CD14-positive monocyte (primary cell): Measurements from ENCODE around the gene CRYBA4. TPM values are rescaled to one million over a fixed set of nuclear protein-coding genes. Genes with fewer than 3 reads are reported as not detected.
A peak's percentile ranks its signal among the peaks of the same experiment; 100 is the strongest.

ENCODE experiments used
- DNase-seq, 3 donors: peaks; one replicate each; pipeline ENCODE4 v3.0.0-alpha.2; 2011 to 2022
- H2AFZ ChIP-seq: 2 replicates; pipeline ENCODE4 v1.6.0; 2012; ENCODE audit warnings: mild to moderate bottlenecking, low read depth, low read length, inconsistent platforms; ENCODE audit not compliant: insufficient read depth, poor library complexity, severe bottlenecking
- H3K27ac ChIP-seq, 2 donors: 1 replicate in 1 of 2; 2 replicates in 1 of 2; pipeline ENCODE4 v1.5.1; 2012 to 2013; ENCODE audit warnings: low read length in 2 of 2, control low read depth in 1 of 2, inconsistent platforms in 1 of 2, low read depth in 1 of 2, mild to moderate bottlenecking in 1 of 2
- H3K27me3 ChIP-seq, 2 donors: one replicate each; pipeline versions ENCODE4 v1.6.0 to v1.6.1; 2011 to 2013; ENCODE audit warnings: low read length in 2 of 2; ENCODE audit not compliant: control insufficient read depth in 2 of 2, insufficient read depth in 2 of 2
- H3K36me3 ChIP-seq, 2 donors: replicated peaks in 1 of 2; 1 replicate in 1 of 2; 2 replicates in 1 of 2; pipeline versions ENCODE4 v1.5.1 to v1.6.1; 2012 to 2013; ENCODE audit warnings: low read length in 2 of 2, control low read depth in 1 of 2, inconsistent platforms in 1 of 2, mild to moderate bottlenecking in 1 of 2; ENCODE audit not compliant: insufficient read depth in 2 of 2, control insufficient read depth in 1 of 2
- H3K4me1 ChIP-seq, 2 donors: 1 replicate in 1 of 2; 2 replicates in 1 of 2; pipeline versions ENCODE4 v1.5.1 to v1.6.1; 2012 to 2013; ENCODE audit warnings: low read length in 2 of 2, control low read depth in 1 of 2, inconsistent platforms in 1 of 2, mild to moderate bottlenecking in 1 of 2, moderate library complexity in 1 of 2; ENCODE audit not compliant: insufficient read depth in 2 of 2, control insufficient read depth in 1 of 2
- H3K4me2 ChIP-seq: replicated peaks from 2 replicates; pipeline ENCODE3; 2012; ENCODE audit warnings: low read length, moderate library complexity, mild to moderate bottlenecking; ENCODE audit not compliant: poor library complexity, severe bottlenecking; ENCODE audit errors: extremely low read depth
- H3K4me3 ChIP-seq, 3 experiments: fragments of 200-600 bp in 1 of 3; sonication (generic) in 1 of 3; replicated peaks in 1 of 3; 1 replicate in 2 of 3; 2 replicates in 1 of 3; pipeline ENCODE4 v1.5.1; 2011 to 2013; ENCODE audit warnings: low read length in 3 of 3, mild to moderate bottlenecking in 3 of 3, control low read depth in 2 of 3, low read depth in 2 of 3, inconsistent platforms in 1 of 3, moderate library complexity in 1 of 3
- H3K79me2 ChIP-seq: 2 replicates; pipeline ENCODE4 v1.6.0; 2012; ENCODE audit warnings: mild to moderate bottlenecking, control low read depth, inconsistent platforms, low read length, moderate library complexity; ENCODE audit not compliant: insufficient read depth
- H3K9ac ChIP-seq: 2 replicates; pipeline ENCODE4 v1.6.0; 2017; ENCODE audit warnings: low read length, mild to moderate bottlenecking; ENCODE audit not compliant: insufficient read depth, poor library complexity, severe bottlenecking
- H3K9me3 ChIP-seq, 2 donors: replicated peaks in 1 of 2; 1 replicate in 1 of 2; 2 replicates in 1 of 2; pipeline versions ENCODE4 v1.5.1 to v1.6.1; 2012 to 2013; ENCODE audit warnings: low read length in 2 of 2, control low read depth in 1 of 2; ENCODE audit not compliant: control insufficient read depth in 1 of 2, insufficient read depth in 1 of 2
- H4K20me1 ChIP-seq: 2 replicates; pipeline ENCODE4 v1.6.0; 2012; ENCODE audit warnings: mild to moderate bottlenecking, low read length, control low read depth, moderate library complexity; ENCODE audit not compliant: insufficient read depth
- H3K27ac Mint-ChIP-seq, 7 donors: one replicate each; pipeline ENCODE4 v1.8.0; 2020; ENCODE audit warnings: mild to moderate bottlenecking in 7 of 7, mixed read lengths in 7 of 7, moderate library complexity in 6 of 7, inconsistent platforms in 2 of 7
- H3K27me3 Mint-ChIP-seq, 3 donors: one replicate each; pipeline ENCODE4 v1.8.0; 2021 to 2022; ENCODE audit warnings: low read depth in 3 of 3, mild to moderate bottlenecking in 3 of 3, mixed read lengths in 3 of 3, moderate library complexity in 3 of 3, inconsistent platforms in 1 of 3
- H3K36me3 Mint-ChIP-seq, 2 donors: one replicate each; pipeline ENCODE4 v1.8.0; 2020; ENCODE audit warnings: mixed read lengths in 2 of 2, inconsistent platforms in 1 of 2, mild to moderate bottlenecking in 1 of 2
- H3K4me1 Mint-ChIP-seq: one replicate; pipeline ENCODE4 v1.8.0; 2020; ENCODE audit warnings: mild to moderate bottlenecking, mixed read lengths
- H3K4me3 Mint-ChIP-seq, 2 donors: one replicate each; pipeline ENCODE4 v1.8.0; 2020; ENCODE audit warnings: mild to moderate bottlenecking in 2 of 2, mixed read lengths in 2 of 2, moderate library complexity in 1 of 2
- H3K9me3 Mint-ChIP-seq, 7 donors: one replicate each; pipeline ENCODE4 v1.8.0; 2020 to 2022; ENCODE audit warnings: mixed read lengths in 7 of 7, mild to moderate bottlenecking in 6 of 7, moderate library complexity in 6 of 7, inconsistent platforms in 2 of 7
- WGBS: methylation state at CpG from one replicate; pipeline ENCODE4 v1.1.5; 2013; ENCODE audit warnings: missing lambda C conversion rate; ENCODE audit not compliant: insufficient coverage; 5-methylcytosine and 5-hydroxymethylcytosine counted together
- intact Hi-C, 2 donors: fragments of 100-400 bp; cut with micrococcal nuclease; formaldehyde crosslinking; loops; one replicate each; pipeline versions ENCODE4 v1.15.0 to v1.15.1; 2023
- polyA plus RNA-seq, 3 donors: library from polyadenylated mRNA; depleted of rRNA in 1 of 3; unstranded in 2 of 3; stranded (reverse) in 1 of 3; fragments of 300-500 nt in 2 of 3; fragments of >200 nt in 1 of 3; fragmentation: Illumina TruSeq in 2 of 3; gene quantifications; 1 replicate in 2 of 3; 2 replicates in 1 of 3; pipeline ENCODE4 v1.2.3, GENCODE V29; 2012 to 2021
- TF ChIP-seq, protein P1 (sequence below): fragments of 200-600 bp; IDR thresholded peaks from one replicate; pipeline ENCODE4 v1.8.0; 2022; ENCODE audit warnings: antibody characterized with exemption, mild to moderate bottlenecking

CRYBA4 gene
- polyA plus RNA-seq, 3 donors = not detected

DNA sequence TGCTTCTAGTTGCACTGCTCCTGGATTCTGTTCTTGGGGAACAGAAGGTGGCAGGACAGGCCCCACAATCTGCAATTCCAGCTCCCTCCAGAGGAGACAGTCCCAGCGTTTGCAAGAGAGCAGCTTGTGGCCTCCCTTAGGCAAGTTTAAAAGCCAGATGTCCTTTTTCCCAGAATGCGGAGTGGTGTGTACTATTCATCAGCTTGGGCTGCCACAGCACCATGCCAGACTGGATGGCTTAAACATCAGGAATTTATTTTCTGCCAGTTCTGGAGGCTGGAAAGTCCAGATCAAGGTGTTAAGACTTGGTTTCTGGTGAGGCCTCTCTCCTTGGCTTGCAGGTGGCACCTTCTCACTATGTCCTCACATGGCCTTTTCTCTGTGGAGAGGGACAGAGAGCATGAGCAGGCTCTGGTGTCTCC lies 47.3 kb downstream of the CRYBA4 start:
- Mint-ChIP-seq H3K27me3 (peaks cover 0 to 6% (median 0%) of the 10 kb centered on the region in 3 donors), H3K36me3 (no peaks in the 10 kb centered on the region), H3K4me3 (no peak overlapping the region), H3K9me3 (no peaks in the 10 kb centered on the region), H3K27ac (peak overlapping the region in 1 of 7 donors; percentile 41), H3K4me1 (peaks cover 37% of the 10 kb centered on the region)
- Histone ChIP-seq H2AFZ (no peak overlapping the region), H3K9me3 (no peaks in the 10 kb centered on the region), H3K4me3 (no peak overlapping the region), H3K4me1 (peaks cover 28 to 34% of the 10 kb centered on the region in 2 donors), H3K36me3 (no peaks in the 10 kb centered on the region), H3K27ac (no peak overlapping the region), H3K79me2 (peaks cover 10% of the 10 kb centered on the region), H3K4me2 (no peak overlapping the region), H3K9ac (no peak overlapping the region), H3K27me3 (no peaks in the 10 kb centered on the region), H4K20me1 (no peaks in the 10 kb centered on the region)
- TF ChIP-seq, protein P1, sequence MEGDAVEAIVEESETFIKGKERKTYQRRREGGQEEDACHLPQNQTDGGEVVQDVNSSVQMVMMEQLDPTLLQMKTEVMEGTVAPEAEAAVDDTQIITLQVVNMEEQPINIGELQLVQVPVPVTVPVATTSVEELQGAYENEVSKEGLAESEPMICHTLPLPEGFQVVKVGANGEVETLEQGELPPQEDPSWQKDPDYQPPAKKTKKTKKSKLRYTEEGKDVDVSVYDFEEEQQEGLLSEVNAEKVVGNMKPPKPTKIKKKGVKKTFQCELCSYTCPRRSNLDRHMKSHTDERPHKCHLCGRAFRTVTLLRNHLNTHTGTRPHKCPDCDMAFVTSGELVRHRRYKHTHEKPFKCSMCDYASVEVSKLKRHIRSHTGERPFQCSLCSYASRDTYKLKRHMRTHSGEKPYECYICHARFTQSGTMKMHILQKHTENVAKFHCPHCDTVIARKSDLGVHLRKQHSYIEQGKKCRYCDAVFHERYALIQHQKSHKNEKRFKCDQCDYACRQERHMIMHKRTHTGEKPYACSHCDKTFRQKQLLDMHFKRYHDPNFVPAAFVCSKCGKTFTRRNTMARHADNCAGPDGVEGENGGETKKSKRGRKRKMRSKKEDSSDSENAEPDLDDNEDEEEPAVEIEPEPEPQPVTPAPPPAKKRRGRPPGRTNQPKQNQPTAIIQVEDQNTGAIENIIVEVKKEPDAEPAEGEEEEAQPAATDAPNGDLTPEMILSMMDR = peak; percentile 70
- 46% methylated on average over 2 of the region's 2 CpGs for WGBS
- DNase-seq = no peak
- intact Hi-C loops = no loop called here

DNA sequence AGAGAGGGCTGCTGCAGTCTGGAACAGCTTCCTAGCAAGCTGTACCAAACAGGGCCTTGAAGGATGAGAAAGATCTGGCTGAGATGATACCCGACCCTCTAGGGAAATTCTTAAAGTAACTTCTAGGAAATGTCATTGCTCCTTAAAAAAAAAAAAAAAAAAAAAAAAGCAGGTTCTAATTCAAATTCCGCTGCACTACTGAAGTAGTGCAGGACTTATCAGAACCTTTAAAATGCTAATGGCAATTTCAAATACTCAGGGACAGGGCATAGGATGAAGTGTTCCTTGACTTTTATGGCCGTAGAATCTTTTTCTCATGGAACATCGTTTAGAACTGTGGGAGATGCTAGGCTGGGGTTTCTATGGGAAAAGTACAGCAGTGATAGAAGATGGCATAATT lies 48.7 kb downstream of the CRYBA4 start:
- peak overlapping the region in 3 of 7 donors; percentile 2 to 43 (median 15) for H3K27ac Mint-ChIP-seq
- WGBS = 83% methylated on average over 1 of the region's 4 CpGs
- peaks cover 47% of the 10 kb centered on the region for H3K4me1 Mint-ChIP-seq
- DNase-seq = no peak
- H3K27me3 Mint-ChIP-seq = peaks cover 0 to 2% (median 0%) of the 10 kb centered on the region in 3 donors
- no peak overlapping the region for H3K9ac ChIP-seq
- no peaks in the 10 kb centered on the region for H4K20me1 ChIP-seq
- H3K4me2 ChIP-seq = no peak overlapping the region
- peaks cover 24% of the 10 kb centered on the region for H3K79me2 ChIP-seq
- no peak overlapping the region for H3K4me3 Mint-ChIP-seq
- no peaks in the 10 kb centered on the region for H3K27me3 ChIP-seq
- no peak overlapping the region for H3K4me3 ChIP-seq
- no peak overlapping the region for H3K27ac ChIP-seq
- no peaks in the 10 kb centered on the region for H3K9me3 Mint-ChIP-seq
- peaks cover 0 to under 1% of the 10 kb centered on the region in 2 donors for H3K36me3 ChIP-seq
- H3K4me1 ChIP-seq = peaks cover 42 to 47% of the 10 kb centered on the region in 2 donors
- intact Hi-C loops = loop anchor here (5.0 to 10.0 kb wide), 2 partner anchors 86 to 1247 kb away; partner anchors contain the start of gene PITPNB (in 1 of the 2)
- no peak overlapping the region for H2AFZ ChIP-seq
- TF ChIP-seq, protein P1 = no peak
- no peaks in the 10 kb centered on the region for H3K9me3 ChIP-seq
- peaks cover 6 to 7% of the 10 kb centered on the region in 2 donors for H3K36me3 Mint-ChIP-seq
